A204.1 (cell line): ENCODE data around the gene MUC2.

Experiments
- FAIRE-seq: peaks from 2 replicates; lab custom pipeline; 2012; peaks lifted over from hg19 to GRCh38; lab: Jason Lieb, UNC

The MUC2 gene

DNA sequence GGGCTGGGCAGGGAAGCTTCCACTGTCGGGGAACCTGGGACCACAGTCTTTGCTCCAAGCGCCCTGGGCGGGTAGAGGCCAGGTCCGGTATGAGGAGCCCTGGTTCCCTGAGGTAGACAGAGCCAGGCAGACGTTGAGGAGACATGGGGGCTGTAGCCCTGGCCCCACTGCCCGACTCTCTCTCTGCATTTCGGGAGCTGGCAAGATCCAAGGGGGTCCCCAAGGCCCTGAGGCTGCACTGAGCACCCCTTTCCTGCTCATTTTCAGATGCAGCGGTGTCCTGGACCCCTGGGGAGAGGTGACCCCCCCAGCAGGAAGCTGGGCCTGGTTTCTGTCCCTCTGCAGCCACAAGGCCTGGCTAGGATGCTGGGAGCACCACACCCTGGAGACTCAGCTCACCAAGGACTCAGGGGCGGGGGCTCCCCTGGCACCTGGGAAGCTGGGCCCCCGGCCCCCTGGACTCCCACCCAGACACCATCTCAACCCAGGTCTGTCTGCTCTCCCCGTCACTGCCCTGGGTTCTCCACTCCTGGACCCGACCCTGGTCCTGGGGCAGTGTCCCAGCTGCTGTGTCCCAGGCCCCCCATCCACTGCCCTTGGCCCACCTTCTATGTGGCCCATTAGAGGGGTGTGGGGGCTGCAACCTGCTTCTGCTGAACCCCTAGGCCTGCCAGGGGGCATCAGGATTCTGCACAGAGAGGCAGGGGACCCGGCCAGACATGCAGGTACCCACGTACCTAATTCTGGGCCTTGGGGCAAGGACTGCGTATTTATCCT is 23.1 kb upstream of the MUC2 start:
- FAIRE-seq = no peak

DNA sequence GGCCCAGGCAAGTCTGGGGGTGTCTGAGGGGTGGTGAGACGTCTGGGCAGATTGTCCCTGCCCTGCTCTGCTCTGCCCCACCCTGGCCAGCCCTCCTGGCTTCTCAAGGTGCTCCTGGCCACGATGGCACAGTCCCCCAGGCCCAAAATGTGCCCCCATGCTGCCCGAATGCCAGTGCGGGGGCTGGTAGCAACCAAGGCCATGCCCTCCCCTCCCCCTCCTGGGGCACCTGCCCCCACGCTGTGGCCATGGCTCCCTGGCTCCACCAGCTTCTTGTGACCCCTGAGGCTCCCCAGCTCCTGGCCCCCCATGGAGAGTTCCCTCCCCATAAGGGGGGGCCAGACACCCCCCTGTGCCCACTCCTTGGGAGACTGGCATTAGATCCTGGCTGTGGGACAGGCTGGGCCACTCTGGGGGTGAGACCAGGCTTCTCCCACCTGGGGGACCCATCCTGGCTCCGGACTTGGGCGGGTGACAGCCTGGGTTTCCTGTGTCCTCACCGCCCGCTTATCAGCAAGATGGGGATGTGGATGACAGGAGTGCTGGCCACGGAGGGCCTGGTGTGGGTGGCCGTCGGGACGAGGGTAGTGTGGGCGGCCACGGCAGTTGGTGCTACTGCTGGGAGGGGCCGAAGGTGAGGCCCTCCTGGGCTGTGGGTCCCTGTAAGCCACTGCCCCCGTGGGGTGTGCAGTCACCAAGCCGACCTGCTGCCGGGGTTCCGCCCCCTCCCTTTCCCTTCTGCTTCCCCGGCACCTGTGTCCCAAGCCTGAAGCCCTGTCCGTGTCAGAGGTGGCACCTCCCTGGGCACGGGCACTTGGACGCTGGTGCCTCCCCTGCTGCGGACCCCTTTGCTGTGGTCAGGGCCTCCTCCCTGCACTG is 22.3 kb upstream of the MUC2 start:
- no peak for FAIRE-seq

DNA sequence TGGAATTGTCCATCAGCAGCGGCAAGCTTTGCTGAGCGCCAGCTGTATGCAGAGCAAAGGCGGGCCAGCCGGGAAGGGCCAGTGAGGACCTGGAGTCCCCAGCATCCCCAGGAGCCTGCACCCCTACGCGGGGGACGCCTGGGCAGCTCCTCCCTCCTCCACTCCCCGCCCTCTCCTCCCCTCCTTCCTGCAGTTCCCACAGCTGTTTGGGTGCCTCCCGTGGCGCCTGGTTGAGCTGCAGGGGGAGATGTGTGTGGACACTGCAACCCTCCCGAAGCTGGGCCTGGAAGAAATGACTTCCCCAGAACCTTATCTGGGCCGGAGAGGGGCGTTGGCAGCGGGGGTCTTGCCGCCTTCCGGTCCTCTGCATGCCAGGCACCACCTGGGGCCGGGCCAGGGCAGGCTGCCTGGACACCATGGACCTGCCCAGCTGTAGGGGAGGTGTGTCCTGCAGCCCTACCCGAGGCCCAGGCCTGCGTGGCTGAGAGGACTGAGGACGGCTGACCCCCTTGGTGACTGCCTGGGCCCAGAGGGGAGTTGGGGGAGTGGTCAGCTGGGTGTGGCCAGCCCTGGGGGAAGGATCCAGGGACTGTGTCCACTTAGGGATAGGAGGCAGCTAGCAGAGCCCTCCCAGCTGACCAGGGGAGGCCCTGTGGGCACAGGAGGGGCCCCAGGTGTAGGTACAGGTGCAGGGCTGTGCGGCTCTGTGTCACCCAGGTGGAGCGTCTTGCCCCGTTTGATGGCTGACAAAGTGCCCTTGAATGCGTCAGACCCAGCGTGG is 21.4 kb upstream of the MUC2 start:
- no peak for FAIRE-seq

DNA sequence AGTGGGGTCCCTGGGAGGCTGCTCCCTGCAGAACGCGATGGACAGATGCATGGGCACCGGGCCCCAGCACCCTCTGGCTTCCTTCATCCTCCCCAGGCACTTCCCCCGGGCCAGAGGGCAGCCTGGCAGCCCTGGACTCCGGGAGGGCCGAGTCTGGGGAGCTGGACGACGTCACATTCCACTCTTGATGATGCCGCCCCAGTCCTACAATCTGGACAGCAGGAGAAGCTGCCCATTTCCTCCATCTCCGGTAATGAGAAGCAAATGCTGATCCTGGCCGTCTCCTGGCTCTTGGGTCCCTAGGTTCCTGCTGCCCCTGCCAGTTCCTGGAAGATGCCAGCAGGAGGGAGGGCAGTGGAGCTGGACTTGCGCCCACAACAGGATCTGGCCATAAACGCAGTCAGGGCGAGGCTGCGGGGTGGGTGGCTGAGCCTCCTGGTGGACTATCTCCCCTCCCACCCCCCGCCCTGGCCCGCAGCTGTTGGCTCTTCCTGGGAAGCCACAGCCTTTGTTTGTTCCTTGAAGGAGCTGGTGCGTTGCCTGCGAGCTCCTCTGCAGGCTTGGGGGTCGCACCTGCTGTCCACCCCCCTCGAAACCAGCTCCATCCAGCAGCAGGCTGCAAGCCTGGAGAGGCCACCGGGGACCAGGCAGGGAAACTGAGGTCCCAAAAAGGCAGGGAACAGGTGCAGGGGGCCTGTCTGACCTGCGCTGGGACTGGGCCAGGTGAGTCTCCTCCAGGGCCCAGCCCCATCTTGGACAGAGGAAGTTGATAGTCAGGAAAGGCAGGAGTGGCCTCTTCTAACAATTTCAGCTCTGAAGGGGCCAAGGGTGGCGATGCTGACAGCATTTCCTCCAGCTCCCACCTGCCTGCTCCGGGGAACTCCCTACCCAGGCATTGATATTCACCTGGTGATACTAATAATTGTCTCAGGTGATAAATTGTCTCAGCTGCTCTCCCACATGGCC is 20.2 kb upstream of the MUC2 start:
- FAIRE-seq = no peak

DNA sequence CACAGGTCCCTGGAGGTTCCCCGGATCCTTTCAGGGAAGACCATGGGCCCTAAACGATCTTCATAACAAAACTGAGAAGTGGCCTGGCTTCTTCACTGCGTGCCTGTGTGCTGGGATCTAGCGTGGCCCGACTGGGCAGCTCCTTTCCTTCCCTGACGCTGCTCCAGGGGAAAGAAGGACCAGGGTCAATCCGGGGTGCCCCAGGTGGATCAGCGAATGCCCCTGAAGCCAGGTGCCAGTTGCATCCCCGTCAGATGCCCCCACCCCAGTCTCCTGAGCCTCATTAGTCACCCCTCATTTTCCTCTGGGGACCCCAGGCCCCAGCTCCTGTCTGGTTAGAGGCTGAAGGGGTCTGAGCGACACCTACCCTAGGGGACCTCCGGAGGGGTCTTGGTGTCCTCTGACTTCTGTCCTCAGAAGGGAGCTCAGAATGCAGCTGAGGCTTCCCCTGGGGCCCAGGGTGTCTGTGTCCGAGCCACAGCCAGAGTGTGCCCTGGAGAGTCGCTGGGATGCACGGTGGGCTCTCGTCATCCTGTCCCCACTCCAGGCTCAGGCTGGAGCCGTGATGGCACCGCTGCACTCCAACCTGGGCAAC is 19.5 kb upstream of the MUC2 start:
- no peak for FAIRE-seq

DNA sequence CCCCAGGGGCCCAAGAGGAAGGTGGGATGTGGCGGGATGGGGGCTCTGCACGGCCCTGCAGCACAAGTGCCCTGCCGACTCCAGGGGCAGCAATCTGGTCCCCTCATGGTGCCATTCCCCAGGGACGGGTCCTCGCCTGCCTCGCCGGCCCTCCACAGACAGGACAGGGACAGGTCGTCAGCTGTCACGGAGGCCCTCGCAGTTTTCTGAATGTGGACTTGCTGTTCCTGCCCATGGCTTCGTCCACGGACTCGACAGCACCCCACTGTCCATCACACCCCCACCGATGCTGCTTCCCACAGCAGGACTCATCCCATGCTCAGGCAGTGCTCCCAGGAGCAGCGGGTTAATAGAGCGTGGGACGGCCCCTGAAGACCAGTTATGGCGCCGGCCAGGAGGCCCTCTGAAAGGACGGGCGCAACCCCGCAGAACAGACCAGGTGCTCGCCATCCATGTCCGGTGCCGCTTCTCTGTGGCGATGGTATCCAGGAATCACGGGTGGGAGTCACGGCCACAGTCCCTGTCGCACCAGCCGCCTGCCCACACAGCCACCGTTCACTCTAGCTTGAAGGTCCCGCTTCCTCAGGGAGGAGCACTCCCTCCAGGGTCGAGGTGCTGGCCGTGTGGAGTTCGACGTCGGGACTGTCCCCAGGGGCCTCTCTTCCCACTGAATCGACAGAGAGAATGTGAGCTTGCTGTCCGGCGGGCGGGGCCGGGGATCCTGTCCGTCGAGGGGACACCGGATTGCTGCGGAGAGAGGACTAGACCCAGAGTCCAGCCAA is 18.5 kb upstream of the MUC2 start:
- FAIRE-seq = no peak

DNA sequence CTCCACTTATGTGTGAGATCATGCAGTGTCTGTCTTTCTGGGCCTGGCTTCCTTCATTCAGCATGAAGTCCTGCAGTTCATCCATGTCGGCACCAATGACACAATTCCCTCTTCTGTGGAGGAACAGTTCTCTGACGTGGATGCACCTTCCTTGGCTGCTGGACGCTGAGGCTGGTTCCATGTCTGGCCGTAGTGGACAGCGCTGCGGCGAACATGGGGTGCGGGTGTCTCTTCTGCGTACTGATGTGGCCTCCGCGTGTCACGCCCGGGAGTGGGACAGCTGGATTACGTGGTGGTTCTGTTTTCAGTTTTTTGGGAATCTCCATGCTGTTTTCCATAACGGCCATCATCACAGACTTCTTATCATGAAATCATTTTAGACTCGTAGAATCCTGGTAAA is 16.9 kb upstream of the MUC2 start:
- FAIRE-seq = no peak

DNA sequence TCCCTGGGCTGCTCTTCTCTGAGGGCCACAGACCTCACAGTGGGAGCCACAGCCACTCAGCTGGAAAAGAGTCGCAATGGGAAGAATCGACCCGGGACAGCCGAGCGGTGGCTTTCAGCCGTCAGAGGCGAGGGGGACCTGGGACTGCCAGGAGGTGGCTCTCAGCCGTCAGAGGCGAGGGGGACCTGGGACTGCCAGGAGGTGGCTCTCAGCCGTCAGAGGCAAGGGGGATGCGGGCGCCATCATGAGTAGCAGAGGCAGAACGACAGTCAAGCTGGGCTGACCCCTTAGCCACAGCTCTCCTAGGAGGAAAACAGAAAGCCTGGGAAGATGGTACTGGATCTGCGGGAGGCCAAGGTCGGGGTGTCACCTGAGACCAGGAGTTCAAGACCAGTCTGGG is 14.9 kb upstream of the MUC2 start:
- FAIRE-seq = no peak

DNA sequence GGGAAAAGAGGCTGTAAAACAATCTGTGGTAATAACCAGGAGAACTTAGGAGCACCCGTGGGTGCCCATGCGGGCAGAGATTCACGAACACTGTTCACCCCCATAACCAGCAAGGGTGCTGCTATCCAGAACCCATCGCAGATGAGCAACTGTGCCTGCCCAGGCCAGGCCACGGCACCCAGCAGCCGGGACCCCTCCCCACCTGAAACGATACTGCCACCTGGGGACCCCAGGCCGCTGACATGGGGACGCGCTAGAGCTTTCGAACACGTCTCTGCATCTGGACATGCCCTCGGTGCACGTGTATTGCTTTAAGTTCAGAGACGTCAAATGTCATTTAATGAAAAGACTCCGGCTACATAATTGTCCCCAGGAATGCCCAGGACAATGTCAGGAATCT is 14.3 kb upstream of the MUC2 start:
- no peak for FAIRE-seq

DNA sequence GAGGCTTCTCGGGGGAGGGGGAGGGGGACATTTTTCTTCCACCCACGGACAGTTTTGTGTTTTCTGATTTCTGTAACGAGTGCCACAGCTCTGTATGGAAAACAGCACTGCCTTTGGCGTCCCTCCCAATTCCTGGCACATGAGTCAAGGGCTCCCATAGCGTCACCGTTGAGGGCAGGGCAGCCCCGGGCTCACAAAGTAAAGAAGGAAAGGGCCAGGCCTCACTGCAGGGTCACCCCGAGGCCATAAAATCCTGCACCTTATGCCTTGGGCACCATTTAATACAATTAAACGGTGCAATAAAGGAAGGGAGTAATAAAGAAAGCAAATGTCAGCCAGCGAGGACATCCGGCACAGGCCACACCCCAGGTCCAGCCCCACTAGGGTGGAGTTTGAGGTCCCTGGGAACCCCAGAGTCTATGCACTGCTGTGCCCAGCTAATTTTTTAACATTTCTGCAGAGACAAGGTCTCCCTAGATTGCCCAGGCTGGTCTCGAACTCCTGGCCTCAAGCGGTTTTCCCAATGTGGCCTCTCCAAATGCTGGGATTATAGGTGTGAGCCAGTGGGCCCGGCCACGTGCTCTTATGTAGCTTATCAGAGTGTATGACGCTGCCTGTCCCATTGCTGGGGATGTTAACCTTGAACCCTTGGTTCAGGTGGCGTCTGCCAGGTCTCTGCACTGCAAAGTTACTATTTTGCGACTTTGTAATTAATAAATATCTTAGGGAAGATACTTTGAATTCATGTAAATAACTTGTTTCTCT is 13.6 kb upstream of the MUC2 start:
- no peak for FAIRE-seq

DNA sequence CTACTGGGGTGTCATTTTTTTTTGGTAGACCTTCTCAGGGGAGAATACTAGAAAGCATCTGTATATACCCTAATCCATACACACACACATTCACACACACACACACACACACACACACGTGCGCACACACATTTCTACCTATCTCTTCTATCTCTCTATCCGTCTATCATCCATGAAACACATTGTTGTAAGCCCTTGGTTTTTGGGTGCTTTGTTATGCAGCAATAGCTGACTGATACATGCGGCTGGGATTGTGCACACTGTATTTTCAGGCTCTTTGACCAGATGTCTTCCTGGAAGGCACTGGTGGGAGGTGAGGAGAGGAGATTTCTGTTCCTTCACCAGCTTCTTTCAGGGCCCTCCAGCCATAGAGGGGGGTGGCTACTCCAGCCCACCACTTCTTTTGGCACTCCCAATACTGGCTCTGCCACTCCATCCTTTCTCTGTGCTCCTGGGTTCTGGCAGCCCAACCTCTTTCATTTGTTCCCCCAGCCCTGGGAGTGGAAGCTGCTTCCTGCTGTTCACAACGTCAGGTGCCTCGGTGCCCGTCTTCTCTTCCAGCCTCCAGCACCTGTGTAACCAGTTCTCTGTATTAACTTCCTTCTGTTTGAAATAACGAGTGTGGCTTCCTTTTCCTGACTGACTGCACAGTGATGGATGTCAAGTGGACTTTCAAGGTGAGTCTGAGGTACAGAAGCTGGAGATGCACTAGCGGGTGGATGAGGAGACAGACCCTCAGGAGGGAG is 12.4 kb upstream of the MUC2 start:
- FAIRE-seq = no peak

DNA sequence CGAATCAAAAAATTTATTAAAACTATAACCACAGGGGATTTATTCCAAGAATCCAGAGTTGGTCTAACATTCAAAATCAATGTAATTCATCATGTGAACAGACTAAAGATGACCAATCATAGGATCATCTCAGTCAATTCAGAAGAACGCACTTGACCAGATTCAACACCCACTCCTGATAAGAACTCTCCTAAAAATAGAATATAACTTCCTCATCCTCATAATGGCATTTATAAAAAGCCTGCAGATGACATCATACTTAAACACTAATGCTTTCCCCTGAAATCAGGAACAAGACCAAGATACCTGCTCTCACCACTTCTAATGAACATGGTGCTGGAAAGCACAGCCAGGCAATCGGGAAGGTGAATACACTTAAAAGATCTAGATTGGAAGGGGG is 10.5 kb upstream of the MUC2 start:
- FAIRE-seq = no peak

DNA sequence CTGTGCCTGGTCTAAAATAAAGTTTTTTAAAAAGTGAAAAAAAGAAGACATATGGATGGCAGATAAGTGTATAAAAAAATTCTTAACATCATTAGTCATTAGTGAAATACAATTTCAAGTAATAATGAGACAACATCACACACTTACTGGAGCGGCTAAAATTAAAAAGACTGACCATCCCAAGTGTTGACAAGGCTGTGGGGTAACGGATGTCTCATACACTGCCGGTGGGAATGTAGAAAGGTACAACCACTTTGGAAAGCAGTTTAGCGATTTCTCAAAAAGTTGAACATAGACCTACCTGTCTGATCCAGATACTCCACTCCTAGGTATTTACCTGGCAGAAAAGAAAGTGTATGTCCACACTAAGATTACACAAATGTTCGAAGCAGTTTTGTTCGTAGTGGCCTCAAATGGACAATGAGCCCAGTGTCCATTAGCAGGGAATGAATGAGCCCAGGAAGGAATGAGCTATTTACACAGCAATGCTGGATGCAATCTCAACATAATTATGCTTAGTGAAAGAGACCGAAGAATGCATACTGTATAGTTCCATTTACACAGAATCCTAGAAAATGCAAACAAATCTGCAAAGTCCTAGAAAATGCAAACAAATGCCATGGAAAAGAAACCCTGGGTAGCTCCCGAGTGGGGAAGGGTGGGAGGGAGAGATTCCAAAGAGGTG is 6.7 kb upstream of the MUC2 start:
- FAIRE-seq = no peak

DNA sequence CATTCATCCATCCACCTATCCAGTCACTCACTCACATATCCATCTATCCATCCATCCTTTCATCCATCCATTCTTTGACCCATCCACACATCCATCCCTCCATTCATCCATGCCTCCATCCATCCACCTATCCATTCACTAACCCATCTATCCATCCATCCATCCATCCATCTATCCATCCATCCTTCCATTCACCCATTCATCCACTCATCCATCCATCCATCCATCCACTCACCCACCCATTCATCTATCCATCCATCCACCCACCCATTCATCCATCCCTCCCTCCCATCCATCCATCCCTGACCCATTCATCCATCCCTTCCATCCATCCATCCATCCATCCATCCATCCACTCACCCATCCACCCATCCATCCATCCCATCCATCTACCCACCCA is 4.9 kb upstream of the MUC2 start:
- FAIRE-seq = no peak

DNA sequence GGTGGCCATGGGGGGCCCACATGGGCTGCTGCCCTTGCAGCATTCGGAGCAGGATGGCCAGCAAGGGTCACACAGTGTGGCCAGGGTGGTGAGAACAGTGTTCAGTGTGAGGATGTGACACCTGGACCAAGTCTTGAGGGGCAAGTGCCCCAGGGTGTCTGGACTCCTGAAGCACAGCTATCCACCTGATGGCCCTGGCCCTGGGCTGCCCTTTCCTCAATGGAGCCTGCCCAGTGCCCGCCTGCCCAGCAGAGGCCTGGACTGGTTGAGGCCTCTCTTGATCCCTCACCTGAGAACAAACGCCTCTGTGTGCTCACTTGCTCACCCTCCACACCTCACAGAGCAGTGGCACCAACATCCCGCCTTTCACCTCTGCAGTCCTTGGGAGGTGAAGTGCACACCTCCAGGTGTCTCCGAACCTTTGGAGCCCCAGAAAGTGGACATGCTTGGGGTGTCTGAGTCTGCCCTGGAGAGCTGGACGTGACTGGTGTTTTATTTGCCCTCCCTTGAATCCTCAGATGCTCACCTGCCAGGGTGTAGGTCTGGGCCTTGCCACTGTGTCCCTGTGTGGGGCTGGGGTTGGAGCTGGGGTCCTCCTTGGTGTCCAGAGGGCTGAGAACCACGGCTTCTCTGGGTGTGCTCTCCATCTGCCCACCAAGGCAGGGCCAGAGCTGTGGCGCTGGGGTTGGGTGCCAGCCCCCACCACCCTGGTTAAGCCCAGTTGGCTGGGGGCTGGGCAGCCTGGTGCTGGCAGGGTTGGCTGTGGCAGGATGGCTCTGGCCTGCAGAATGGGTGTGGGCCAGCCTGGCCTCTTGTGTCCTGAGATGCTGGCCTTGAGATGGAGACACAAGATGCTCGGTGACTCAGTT is 3.8 kb upstream of the MUC2 start:
- FAIRE-seq = no peak

DNA sequence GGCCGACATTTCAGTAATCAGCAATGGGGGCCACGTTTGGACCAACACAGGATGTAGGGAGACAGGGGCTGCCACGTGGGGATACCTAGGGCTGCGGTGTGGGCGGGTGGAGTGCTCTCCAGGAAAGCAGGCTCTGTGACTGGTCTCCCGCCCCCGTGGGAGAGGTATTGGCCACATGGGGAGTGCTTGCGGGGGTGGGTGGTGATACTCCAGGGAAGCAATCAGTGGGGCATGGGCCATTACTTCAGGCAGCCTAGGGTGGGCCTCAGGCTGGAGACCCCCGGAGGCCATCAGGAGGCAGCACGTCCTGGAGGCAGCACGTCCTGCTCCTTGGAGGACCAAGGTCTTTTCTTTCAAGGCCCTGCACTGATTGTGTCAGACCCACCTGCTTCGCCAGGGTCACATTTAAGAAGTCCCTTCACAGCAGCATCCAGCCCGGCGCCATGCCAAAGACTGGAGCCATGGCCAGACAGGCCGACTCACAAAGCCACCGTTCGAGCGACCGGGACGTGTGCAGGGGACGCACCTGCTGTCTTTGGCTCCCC is 3.0 kb upstream of the MUC2 start:
- FAIRE-seq = no peak
